Activated CD4-positive, alpha-beta T cell treated with anti-CD3 and anti-CD28 coated beads, Interleukin-10, Interleukin-2, amounts not matched to agents 100 ng/mL and 50 ng/mL, durations not matched to agents 16 hours and 8 hours (primary cell): ENCODE measurements around the gene ITCH.
A peak's percentile ranks its signal among the peaks of the same experiment; 100 is the strongest.

Experiments
- DNase-seq: peaks from one replicate; pipeline ENCODE4 v3.0.0-alpha.2; 2020

Gene ITCH

DNA sequence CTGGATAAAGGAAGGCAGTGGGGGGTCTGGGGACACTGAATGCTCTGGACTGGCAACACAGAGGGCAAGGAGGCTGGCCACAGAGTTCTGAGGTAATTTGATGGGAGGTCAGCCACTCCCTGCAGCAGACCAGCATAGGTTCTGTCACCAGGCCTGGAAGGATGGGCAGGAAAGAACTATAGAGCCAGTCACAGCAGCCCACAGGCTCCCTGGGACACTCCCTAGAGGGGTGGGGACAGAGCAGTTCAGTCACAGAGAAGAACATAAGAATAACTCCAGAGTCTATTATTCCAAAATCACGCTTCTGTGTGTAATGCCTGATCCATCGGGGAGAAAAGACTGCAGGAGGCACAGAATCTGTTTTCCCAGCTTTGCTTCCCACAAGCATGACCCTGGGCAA lies 172.8 kb downstream of the ITCH start:
- DNase-seq: no peak

DNA sequence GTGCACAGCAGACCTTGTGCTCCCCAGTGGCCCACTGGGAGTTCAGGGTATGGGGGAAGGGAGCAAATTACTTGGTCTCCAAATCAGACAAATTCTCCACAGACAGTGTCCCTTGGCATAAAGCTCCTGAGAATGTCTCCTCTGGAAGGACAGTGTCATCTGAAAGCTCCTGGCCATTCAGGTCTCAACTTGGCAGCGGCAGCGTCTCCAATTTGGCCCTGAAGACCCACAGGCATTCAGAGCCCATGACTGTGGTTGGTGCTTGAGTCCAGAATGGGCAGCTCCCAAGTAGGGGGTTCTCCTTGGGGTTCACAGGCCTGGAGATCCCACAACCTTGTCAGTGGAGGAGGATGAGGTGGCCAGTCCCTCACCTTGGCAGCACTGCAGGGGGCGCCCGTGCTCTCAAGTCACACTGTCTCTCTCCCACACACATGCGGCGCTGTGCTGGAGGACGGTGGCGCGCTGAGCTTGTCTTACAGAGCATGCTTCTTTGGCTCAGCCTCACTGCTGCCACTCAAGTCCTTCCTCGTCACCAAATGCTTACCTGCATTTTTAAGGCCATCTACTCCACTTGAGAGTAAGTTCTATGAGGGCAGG lies 173.8 kb downstream of the ITCH start:
- peak; percentile 52 for DNase-seq

DNA sequence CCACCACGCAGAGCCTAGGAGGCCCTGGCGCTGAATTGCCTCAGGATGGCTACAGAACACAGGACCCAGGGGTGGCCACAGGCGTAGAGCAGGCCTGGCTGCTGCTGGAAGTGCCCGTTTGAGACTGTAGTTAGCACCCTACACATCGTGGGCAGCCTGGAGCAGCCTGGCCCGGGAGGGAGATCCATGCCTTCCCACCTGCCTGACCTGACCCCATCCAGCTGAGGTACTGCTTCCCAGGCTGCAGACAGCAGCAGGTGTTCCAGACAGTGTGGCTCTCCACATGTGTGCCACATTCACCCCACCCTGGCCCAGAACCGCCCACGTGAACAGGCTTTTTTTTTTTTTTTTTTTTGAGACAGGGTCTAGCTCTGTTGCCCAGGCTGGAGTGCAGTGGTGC lies 174.6 kb downstream of the ITCH start:
- no peak for DNase-seq

GRCh38 chr20:34538671-34539123 lies 175.6 kb downstream of the ITCH start:
- peak; percentile 69 for DNase-seq

DNA sequence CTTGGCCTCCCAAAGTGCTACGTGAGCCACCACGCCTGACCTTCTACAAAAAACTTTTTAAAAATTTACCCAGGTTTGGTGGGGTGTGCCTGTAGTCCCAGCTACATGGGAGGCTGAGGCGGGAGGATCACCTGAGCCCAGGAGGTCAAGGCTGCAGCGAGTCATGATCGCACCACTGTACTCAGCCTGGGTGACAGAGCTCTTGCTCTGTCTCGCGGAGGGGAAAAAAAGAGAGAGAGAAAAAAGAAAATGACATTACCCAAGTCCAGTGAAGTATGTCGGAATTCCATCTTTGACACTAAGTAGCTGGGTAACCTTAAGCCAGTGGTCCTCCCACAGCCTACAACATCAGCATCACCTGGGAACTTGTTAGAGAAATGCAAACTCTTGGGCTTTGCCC lies 176.7 kb downstream of the ITCH start:
- no peak for DNase-seq

DNA sequence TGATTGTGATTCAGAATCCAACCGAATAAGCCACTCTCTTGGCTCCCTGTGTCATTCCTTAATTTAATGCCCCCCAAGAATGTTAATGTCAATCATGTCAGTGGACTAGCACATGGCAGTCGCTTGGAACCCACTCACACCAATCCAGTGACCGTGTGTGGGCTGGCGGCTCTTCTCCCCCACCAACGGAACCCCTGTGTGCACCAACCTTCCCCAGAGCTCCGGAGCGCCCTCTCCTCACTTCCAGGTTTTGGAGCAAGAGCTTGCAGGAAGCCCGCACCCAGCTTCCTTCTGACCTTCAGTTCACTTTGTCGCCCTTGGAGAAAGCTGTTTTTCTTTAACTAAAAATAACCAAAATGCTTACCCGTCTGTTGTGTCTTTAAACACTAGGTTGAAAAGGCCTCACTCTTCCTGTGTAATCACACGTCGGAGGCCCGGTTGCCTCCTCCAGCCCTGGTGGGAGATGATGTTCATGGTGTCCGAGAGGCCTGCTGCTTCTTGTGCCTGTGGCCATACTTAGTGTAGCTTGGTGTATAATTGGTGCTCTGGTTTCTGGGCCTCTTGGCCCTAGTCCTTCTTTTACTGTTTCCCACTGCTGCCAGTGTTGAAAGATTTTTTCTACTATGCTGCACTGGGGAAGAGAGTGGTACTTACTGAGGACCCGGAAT lies 177.7 kb downstream of the ITCH start:
- DNase-seq: no peak

DNA sequence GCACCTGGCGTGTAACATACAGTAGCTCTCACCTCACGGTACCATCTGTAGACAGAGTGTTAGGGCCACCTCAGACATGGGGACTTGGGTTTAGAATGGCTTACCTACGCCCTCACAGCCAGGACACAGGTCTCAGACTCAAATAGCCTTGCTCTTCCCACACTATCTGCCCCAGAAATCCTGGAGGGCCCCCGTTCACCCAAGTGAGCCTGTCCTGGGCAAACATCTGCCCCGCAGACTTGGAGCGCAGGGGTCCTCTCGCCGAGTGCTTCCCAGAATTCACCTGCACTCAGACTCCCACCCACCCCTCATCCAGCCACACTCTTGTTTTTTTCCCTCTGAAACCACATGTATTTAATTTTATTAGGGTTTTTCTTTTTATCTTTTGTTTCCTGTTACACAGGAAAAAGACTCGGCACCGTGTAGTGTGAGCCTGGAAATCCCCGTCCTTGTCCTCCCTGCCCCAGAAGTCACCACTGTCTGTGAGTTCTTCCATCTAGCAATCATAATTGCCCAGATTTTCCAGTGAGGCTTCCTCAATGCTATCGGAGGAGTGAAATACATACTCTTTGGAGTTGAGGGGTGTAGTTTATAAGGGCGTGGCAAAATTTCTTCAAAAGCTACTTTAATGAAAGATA lies 178.3 kb downstream of the ITCH start:
- DNase-seq: peak; percentile 23

DNA sequence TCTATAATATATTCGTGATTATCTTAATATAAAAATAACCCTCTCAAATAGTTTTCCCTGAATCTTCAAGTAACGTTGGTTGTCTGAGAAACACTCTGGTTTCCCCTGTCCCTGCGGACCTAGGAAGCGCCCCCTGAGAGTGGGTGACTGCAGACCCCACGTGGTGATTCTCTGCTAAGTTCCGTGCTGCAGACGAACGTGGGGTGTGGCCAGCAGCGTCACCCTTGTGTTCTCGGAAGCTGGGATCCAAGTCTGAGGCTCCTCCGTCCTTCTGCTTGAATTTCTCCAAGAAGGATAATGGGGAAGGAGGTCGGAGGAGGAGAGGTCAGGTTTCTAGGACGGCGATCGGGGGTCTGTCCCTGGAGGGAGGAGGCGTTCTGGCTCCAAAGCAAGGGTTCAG lies 178.8 kb downstream of the ITCH start:
- DNase-seq: no peak

- DNase-seq: no peak
These were observed 179.4 kb downstream of the ITCH start for GRCh38 chr20:34542439-34542838.

- DNase-seq: no peak
These were observed 180.5 kb downstream of the ITCH start for GRCh38 chr20:34543463-34544056.

DNA sequence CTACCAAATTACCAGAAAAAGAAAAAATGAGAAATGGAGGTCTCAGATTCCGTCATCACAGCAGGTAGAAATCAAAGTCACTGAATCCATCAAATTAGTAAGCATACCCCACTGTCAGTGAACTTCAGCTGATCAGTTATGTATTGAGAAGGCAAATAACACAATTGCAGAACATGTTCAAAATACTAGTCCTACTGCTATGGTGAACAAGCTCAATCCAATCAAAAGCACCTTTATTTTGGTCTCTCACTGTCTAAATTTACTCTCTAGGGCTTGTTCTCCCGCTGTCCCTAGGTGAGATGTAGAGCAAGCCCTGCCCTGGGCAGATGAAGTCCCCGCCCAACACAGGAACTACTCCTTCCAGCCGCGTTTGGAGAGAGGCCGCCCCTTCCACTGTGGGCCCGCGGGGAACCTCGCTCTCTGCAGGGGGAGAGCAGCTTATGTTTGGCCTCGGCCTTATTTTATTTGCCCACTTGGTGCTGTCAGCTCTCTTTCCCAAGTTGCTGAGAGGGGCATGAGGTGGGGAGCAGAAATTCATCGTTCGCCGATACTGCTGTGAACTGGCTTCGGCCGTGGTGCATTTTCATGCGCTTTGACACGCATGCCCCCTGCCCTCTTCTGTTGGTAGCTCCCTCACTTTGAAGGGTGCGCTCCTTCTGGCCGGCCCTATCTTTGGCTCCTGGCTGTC lies 181.2 kb downstream of the ITCH start:
- peak; percentile 13 for DNase-seq

DNA sequence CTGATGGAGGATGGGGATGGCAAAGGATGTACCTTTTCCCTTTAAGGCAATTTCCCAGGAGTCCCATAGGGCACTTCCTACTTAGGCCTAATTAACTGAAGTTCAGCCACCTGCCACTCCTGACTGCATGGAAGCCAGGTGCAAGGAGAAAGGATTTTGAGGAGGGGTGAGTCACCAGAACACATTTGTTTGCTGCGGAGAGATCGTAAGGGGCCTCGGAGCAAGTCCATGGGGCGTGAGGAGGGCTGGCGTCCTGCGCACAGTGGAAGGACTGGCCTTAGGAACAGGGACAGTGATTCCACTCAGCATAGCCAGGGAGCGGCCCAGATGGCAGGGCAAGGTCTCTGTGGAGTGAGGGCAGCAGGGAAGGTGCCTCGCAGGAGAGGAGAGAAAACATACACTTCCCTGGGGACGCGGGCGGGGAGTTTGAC lies 183.7 kb downstream of the ITCH start:
- no peak for DNase-seq

DNA sequence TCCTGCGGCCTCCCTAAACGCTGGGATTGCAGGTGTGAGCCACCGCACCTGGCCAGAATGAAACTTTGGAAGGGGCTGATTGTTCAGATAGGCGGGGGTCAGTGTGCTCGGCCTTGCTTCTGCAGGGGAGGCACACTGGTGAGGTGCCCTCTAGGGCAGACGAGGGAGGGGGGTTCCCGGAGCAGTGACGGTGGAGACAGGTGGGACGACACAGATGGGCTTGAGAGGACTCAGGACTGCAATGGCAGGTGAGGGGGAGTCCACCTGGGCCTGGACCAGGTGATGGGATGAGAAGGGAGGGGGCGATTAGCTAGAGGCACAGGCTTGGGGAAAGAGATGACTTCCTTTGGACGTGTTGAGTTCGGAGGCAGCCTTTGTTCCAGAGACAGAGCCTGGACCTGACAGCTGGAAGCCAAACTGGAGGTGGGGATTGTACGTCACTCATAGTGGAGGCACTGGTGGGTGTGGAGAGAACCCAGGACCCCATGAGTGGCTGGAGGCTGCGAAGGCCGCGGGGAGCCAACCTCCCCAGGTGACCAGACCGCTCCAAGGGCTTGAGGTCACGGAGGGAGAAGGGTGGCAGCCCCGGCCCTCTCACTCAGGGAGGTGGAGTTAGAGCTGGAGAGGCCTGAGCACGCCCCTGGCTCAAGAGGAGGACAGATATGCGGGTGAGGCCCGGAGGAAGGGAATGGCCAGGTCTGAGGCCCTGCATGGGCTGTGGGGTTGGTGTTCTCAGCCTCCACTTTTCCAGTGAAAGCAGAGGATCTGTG lies 185.0 kb downstream of the ITCH start:
- no peak for DNase-seq

GRCh38 chr20:34549291-34549928 lies 186.3 kb downstream of the ITCH start:
- peak; percentile 13 for DNase-seq

- no peak for DNase-seq
These were observed 186.8 kb downstream of the ITCH start for GRCh38 chr20:34549929-34550305.

GRCh38 chr20:34552569-34552968 lies 189.5 kb downstream of the ITCH start:
- DNase-seq: no peak

- DNase-seq: no peak
These were observed 190.3 kb downstream of the ITCH start for GRCh38 chr20:34553366-34553867.

GRCh38 chr20:34557936-34558319 lies 194.9 kb downstream of the ITCH start:
- no peak for DNase-seq

DNA sequence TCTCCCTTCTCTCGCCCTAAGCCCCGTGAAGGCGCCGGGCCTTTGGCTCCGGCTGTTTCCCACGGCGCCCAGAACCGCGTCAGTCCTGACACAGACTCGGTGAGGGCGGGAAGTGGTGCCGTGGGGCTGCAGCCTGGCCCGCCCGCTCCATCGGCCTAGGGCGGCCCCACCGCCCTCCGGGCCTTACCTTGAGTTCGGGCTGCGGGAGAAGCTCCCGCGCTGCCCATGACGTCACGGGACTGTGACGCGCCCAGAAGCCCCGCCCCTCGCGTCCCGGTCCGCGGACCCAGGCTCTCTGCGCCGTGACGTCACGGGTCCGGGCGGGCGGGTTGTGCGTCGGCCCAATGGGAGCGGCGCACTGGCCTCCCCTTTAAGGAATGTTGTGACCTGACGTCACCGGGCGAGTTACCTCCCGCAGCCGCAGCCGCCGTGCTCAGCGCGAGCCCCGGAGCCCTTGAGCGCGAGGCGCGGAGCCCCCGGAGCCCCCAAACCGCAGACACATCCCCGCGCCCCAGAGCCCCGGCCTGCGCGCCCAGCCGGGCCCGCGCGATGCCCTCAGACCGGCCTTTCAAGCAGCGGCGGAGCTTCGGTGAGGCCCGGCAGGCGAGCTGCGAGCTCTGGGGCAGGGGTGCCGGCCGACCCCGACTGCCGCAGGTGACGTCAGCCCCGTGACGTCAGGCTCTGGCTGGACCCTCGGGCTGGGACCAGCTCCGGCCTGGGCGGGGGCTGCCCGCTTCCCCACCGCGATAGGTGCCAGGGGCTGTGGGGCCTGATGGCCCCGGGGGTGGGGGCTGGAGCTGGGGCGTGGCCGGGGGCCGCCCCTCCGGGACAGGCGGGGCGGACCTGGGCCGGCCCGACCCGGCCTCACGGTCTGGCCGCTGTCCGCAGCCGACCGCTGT lies 195.5 kb downstream of the ITCH start, which contains the start of gene MAP1LC3A:
MAP1LC3A (plus strand) TSS at position 399 of the 899 bp plus-strand sequence; CDS start at position 550, 151 bp downstream.
- DNase-seq: peak; percentile 93

DNA sequence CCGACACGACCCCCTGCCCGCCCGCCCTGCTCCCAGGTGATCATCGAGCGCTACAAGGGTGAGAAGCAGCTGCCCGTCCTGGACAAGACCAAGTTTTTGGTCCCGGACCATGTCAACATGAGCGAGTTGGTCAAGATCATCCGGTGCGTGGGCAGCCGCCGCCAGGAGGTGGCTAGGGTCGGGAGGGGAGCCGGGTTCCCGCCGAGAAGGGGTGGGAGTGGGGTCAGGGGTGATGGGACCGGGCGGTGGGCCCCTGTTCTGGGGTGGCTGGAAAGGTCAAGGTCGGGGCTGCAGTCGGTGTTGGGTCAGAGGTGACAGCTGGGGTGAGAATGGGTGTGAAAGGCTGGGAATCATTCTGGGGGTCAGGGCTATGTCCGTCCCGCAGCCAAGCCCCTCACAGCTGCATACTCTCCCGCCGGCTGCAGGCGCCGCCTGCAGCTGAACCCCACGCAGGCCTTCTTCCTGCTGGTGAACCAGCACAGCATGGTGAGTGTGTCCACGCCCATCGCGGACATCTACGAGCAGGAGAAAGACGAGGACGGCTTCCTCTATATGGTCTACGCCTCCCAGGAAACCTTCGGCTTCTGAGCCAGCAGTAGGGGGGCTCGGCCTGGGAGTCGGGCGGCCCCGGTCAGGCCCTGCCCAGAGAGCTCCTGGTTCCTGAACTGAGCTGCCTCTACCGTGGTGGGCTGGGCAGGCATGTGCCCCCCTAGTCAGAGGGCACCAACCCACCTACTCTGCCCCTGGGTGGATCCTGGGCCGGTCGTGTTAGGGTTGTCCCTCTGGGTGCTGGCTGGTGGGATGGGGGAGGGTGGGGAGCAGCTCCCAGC lies 196.5 kb downstream of the ITCH start:
- DNase-seq: no peak
